NCI-H1694 treated with DMSO at 0.1 percent for 48 hours (cell line): ENCODE results near the gene FAM83F.
"Not testable (repeated sequence)": the region's sequence is repeated elsewhere in the genome, so short reads cannot be mapped to it uniquely, and the experiment has no call there.

Experiments used
- DNase-seq: peaks from one replicate; lab custom pipeline; 2025; lab: John Stamatoyannopoulos, UW

The FAM83F gene

GRCh38 chr22:39966470-39966869 lies 28.3 kb upstream of the FAM83F start:
- no peak for DNase-seq

- no peak for DNase-seq
Measured at GRCh38 chr22:39967103-39967829, 27.5 kb upstream of the FAM83F start.

GRCh38 chr22:39967996-39968972 lies 26.5 kb upstream of the FAM83F start:
- DNase-seq: no peak

GRCh38 chr22:39970742-39971141 lies 24.0 kb upstream of the FAM83F start:
- DNase-seq: no peak

- no peak for DNase-seq
Measured at GRCh38 chr22:39972641-39973040, 22.1 kb upstream of the FAM83F start.

GRCh38 chr22:39973656-39974055 lies 21.1 kb upstream of the FAM83F start:
- DNase-seq: no peak

- no peak for DNase-seq
Measured at GRCh38 chr22:39974065-39974464, 20.7 kb upstream of the FAM83F start.

GRCh38 chr22:39979048-39979447 lies 15.7 kb upstream of the FAM83F start:
- no peak for DNase-seq

GRCh38 chr22:39979458-39979857 lies 15.3 kb upstream of the FAM83F start:
- no peak for DNase-seq

GRCh38 chr22:39980596-39980995 lies 14.2 kb upstream of the FAM83F start:
- DNase-seq: no peak

- no peak for DNase-seq
Measured at GRCh38 chr22:39983346-39983745, 11.4 kb upstream of the FAM83F start.

GRCh38 chr22:39984006-39984405 lies 10.7 kb upstream of the FAM83F start:
- no peak for DNase-seq

GRCh38 chr22:39984746-39985145 lies 10.0 kb upstream of the FAM83F start:
- DNase-seq: no peak

- DNase-seq: no peak
Measured at GRCh38 chr22:39985383-39986035, 9.2 kb upstream of the FAM83F start.

- no peak for DNase-seq
Measured at GRCh38 chr22:39988386-39989114, 6.2 kb upstream of the FAM83F start.

GRCh38 chr22:39989633-39990032 lies 5.1 kb upstream of the FAM83F start:
- DNase-seq: no peak

- no peak for DNase-seq
Measured at GRCh38 chr22:39990686-39991085, 4.1 kb upstream of the FAM83F start.

GRCh38 chr22:39991159-39991860 lies 3.4 kb upstream of the FAM83F start:
- no peak for DNase-seq

- no peak for DNase-seq
Measured at GRCh38 chr22:39992088-39992826, 2.5 kb upstream of the FAM83F start.

- DNase-seq: not testable (repeated sequence)
Measured at GRCh38 chr22:39992894-39993293, 1.9 kb upstream of the FAM83F start.
